Epithelial cell of proximal tubule (primary cell): ENCODE measurements around the gene ITGA11. TPM values are rescaled to one million over a fixed set of nuclear protein-coding genes. Genes with fewer than 3 reads are reported as not detected.
A peak's percentile ranks its signal among the peaks of the same experiment; 100 is the strongest.

Experiments used
- DNase-seq: peaks from one replicate; pipeline ENCODE4 v3.0.0-alpha.2; 2011; ENCODE audit warnings: low read depth
- H3K4me3 ChIP-seq: 2 replicates; pipeline ENCODE4 v1.5.1; 2011; ENCODE audit warnings: low read depth, mild to moderate bottlenecking, low read length
- total RNA-seq: library from RNA; depleted of rRNA; stranded (reverse); fragments of >200 nt; gene quantifications from 2 replicates; pipeline ENCODE4 v1.2.3, GENCODE V29; 2015
- TF ChIP-seq, protein P1 (sequence below): conservative IDR thresholded peaks from 2 replicates; pipeline ENCODE4 v1.5.1; 2012; ENCODE audit warnings: low read depth, mild to moderate bottlenecking, low read length

ITGA11 gene
- total RNA-seq, 1 donor from 2014 or later: 1.6 TPM

DNA sequence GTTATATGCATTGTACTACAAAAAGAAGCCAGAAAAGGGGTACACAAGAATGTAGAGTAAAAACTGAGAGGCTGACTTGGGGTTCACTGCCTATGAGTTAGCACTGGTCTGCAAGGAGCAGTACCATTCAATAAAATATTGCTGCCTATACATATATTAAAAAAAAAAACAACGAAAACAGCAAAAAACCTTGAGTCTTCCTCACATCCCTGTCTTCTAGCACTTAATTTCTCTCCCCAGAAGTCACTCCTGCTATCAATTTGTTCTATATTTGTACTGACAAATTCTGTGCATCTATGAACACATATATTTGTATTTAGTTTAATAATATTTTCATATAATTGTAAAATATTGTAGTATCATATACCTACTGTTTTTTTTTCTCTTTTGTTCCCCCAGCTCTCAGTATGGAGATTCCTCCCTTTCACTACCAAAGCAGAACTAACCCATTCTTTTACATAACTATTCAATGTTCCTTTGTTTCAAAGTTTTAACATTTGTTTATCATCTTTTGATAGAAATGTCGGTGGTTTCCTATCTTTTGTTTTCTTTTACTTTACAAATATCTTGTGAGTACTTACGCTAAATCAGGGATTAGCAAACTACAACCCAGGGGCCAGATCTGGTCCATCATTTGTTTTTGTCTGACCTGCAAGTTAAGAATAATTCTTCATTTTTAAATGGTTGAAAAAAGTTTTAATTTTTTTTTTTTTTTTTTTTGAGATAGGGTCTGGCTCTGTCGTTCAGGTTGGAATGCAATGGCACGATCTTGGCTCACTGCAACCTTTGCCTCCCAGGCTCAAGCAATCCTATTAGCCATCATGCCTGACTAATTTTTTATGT, 169.2 kb downstream of the ITGA11 start:
- TF ChIP-seq, protein P1, sequence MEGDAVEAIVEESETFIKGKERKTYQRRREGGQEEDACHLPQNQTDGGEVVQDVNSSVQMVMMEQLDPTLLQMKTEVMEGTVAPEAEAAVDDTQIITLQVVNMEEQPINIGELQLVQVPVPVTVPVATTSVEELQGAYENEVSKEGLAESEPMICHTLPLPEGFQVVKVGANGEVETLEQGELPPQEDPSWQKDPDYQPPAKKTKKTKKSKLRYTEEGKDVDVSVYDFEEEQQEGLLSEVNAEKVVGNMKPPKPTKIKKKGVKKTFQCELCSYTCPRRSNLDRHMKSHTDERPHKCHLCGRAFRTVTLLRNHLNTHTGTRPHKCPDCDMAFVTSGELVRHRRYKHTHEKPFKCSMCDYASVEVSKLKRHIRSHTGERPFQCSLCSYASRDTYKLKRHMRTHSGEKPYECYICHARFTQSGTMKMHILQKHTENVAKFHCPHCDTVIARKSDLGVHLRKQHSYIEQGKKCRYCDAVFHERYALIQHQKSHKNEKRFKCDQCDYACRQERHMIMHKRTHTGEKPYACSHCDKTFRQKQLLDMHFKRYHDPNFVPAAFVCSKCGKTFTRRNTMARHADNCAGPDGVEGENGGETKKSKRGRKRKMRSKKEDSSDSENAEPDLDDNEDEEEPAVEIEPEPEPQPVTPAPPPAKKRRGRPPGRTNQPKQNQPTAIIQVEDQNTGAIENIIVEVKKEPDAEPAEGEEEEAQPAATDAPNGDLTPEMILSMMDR: no peak
- no peak overlapping the region for H3K4me3 ChIP-seq
- DNase-seq: no peak

- DNase-seq: no peak
- TF ChIP-seq, protein P1: no peak
- no peak overlapping the region for H3K4me3 ChIP-seq
These were observed 170.0 kb downstream of the ITGA11 start for GRCh38 chr15:68261980-68262379.

GRCh38 chr15:68261241-68261640, 170.7 kb downstream of the ITGA11 start:
- TF ChIP-seq, protein P1: no peak
- H3K4me3 ChIP-seq: no peak overlapping the region
- DNase-seq: no peak

DNA sequence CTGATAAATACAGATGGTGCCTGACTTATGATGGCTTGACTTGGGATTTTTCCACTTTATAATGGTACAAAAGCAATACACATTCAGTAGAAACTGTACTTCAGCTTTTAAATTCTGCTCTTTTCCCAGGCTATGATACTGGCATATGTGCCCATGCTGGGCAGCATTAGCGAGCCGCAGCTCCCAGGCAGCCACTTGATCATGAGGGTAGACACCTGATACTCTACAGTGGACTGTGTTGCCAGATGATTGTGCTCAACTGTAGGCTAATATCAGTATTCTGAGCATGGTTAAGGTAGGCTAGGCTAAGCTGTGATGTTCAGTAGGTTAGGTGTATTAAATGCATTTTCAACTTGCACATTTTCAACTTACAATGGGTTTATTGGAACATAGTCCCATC, 172.1 kb downstream of the ITGA11 start:
- TF ChIP-seq, protein P1: no peak
- no peak for DNase-seq
- no peak overlapping the region for H3K4me3 ChIP-seq

GRCh38 chr15:68258692-68259091, 173.3 kb downstream of the ITGA11 start:
- TF ChIP-seq, protein P1: no peak
- no peak overlapping the region for H3K4me3 ChIP-seq
- no peak for DNase-seq

GRCh38 chr15:68256675-68257450, 175.1 kb downstream of the ITGA11 start:
- TF ChIP-seq, protein P1: no peak
- no peak for DNase-seq

More at GRCh38 chr15:68256675-68257450, 175.1 kb downstream of the ITGA11 start:
- H3K4me3 ChIP-seq: peak overlapping the region; percentile 73
